Neural cell (in vitro differentiated cells): Measurements from ENCODE around the gene SMCO2. TPM values are rescaled to one million over a fixed set of nuclear protein-coding genes. Genes with fewer than 3 reads are reported as not detected.

Source experiments
- H2AFZ ChIP-seq: fragments of 200-600, 300-800 bp; sonication (generic), shearing (Covaris generic); 2 replicates; pipeline ENCODE4 v1.6.0; 2014; ENCODE audit warnings: low read depth, mild to moderate bottlenecking, antibody characterized with exemption, low read length, moderate library complexity
- H3F3A ChIP-seq: fragments of 200-600 bp; shearing (Covaris generic); 2 replicates; pipeline ENCODE4 v1.6.1; 2016; ENCODE audit warnings: mild to moderate bottlenecking, moderate library complexity, mixed read lengths, antibody characterized with exemption, low read length; ENCODE audit not compliant: insufficient read depth, poor library complexity, severe bottlenecking
- H3K27ac ChIP-seq: fragments of 200-600, 300-800 bp; sonication (generic), shearing (Covaris generic); 2 replicates; pipeline ENCODE4 v1.5.1; 2014; ENCODE audit warnings: mild to moderate bottlenecking, low read length, moderate library complexity
- H3K27me3 ChIP-seq: fragments of 300-800, 200-600 bp; sonication (generic), shearing (Covaris generic); 2 replicates; pipeline ENCODE4 v1.6.0; 2014; ENCODE audit warnings: mild to moderate bottlenecking, low read depth, low read length, moderate library complexity; ENCODE audit not compliant: insufficient read depth
- H3K36me3 ChIP-seq: fragments of 300-800, 200-600 bp; sonication (generic), shearing (Covaris generic); 2 replicates; pipeline ENCODE4 v1.5.1; 2014; ENCODE audit warnings: mild to moderate bottlenecking, antibody characterized with exemption, low read length, moderate library complexity; ENCODE audit not compliant: insufficient read depth
- H3K4me2 ChIP-seq: fragments of 300-800, 200-600 bp; sonication (generic), shearing (Covaris generic); 2 replicates; pipeline ENCODE4 v1.6.0; 2014; ENCODE audit warnings: mild to moderate bottlenecking, low read length
- H3K4me3 ChIP-seq: fragments of 300-800, 200-600 bp; sonication (generic), shearing (Covaris generic); 2 replicates; pipeline ENCODE4 v1.5.1; 2014; ENCODE audit warnings: mild to moderate bottlenecking, low read length, moderate library complexity
- H3K79me2 ChIP-seq: fragments of 200-600 bp; shearing (Covaris generic); replicated peaks from 2 replicates; pipeline ENCODE4 v1.6.0; 2014; ENCODE audit warnings: mild to moderate bottlenecking, low read length, moderate library complexity; ENCODE audit not compliant: insufficient read depth
- H3K9ac ChIP-seq: fragments of 300-800, 200-600 bp; sonication (generic), shearing (Covaris generic); 2 replicates; pipeline ENCODE4 v1.6.1; 2016; ENCODE audit warnings: mild to moderate bottlenecking, low read length, mixed read lengths
- H3K9me2 ChIP-seq: fragments of 200-600 bp; shearing (Covaris generic); 2 replicates; pipeline ENCODE4 v1.6.1; 2016; ENCODE audit warnings: mild to moderate bottlenecking, low read length, mixed read lengths; ENCODE audit not compliant: insufficient read depth
- H3K9me3 ChIP-seq: fragments of 200-600, 300-800 bp; sonication (generic), shearing (Covaris generic); 2 replicates; pipeline ENCODE4 v1.6.1; 2016; ENCODE audit warnings: mild to moderate bottlenecking, mixed run types, low read length, moderate library complexity, mixed read lengths
- H4K20me1 ChIP-seq: fragments of 200-600 bp; shearing (Covaris generic); 2 replicates; pipeline ENCODE4 v1.6.1; 2016; ENCODE audit warnings: mild to moderate bottlenecking, mixed run types; ENCODE audit not compliant: insufficient read depth
- EP300 ChIP-seq: fragments of 450-650 bp; conservative IDR thresholded peaks from 2 replicates; pipeline ENCODE4 v1.6.1; 2014; ENCODE audit warnings: antibody characterized with exemption, mild to moderate bottlenecking, moderate library complexity; ENCODE audit not compliant: poor library complexity, severe bottlenecking
- EZH2 ChIP-seq: fragments of 200-600, 300-800 bp; shearing (Covaris generic), sonication (generic); IDR thresholded peaks from 2 replicates; pipeline ENCODE4 v1.6.1; 2014; ENCODE audit warnings: antibody characterized with exemption, low read length, borderline replicate concordance, mild to moderate bottlenecking; ENCODE audit not compliant: insufficient read depth, poor library complexity, severe bottlenecking
- MXI1 ChIP-seq: fragments of 450-650 bp; conservative IDR thresholded peaks from 2 replicates; pipeline ENCODE4 v1.6.1; 2014; ENCODE audit warnings: antibody characterized with exemption, mild to moderate bottlenecking; ENCODE audit not compliant: poor library complexity, severe bottlenecking
- POLR2AphosphoS5 ChIP-seq: IDR thresholded peaks from 2 replicates; pipeline ENCODE4 v1.6.1; 2012
- RAD21 ChIP-seq: fragments of 450-650 bp; conservative IDR thresholded peaks from 2 replicates; pipeline ENCODE4 v1.6.1; 2014; ENCODE audit warnings: antibody characterized with exemption, mild to moderate bottlenecking, moderate library complexity
- SMC3 ChIP-seq: fragments of 450-650 bp; conservative IDR thresholded peaks from 2 replicates; pipeline ENCODE4 v1.6.1; 2014; ENCODE audit warnings: antibody characterized with exemption, mild to moderate bottlenecking, moderate library complexity; ENCODE audit not compliant: poor library complexity
- TAF1 ChIP-seq: IDR thresholded peaks from 2 replicates; pipeline ENCODE4 v1.6.1; 2012; ENCODE audit warnings: low read depth
- polyA plus RNA-seq: library from polyadenylated mRNA; depleted of rRNA; stranded (reverse); fragments of >200 nt; gene quantifications from 2 replicates; pipeline ENCODE4 v1.2.3, GENCODE V29; 2014
- TF ChIP-seq, protein P1 (sequence below): IDR thresholded peaks from 2 replicates; pipeline ENCODE4 v1.6.1; 2012; ENCODE audit warnings: borderline replicate concordance
- TF ChIP-seq, protein P2 (sequence below): fragments of 450-650 bp; IDR thresholded peaks from 2 replicates; pipeline ENCODE4 v1.5.1; 2014; ENCODE audit warnings: antibody characterized with exemption, mild to moderate bottlenecking, moderate library complexity; ENCODE audit not compliant: poor library complexity, severe bottlenecking

The SMCO2 gene
- polyA plus RNA-seq, 1 donor from 2014 or later, result not detected

DNA sequence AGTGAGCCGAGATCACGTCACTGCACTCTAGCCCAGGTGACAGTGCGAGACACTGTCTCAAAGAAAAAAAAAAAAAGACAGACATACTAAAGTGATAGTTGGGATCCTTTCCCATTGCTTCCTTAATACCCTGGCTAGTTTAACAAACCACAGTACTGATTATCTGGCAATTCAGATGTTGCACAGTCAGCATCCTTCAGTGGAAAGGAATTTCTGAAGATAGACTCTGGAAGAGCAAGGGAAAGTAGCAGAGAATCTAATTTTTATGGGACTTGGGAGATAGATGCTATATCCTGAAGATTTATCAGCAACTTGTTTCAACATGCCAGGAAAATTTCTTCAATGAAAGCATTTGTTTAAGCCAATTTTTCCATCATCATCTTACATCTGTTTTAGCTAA lies 71.0 kb downstream of the SMCO2 start:
- H3K4me2 ChIP-seq, result no peak overlapping the region
- H3K9me3 ChIP-seq, result no peaks in the 10 kb centered on the region
- TF ChIP-seq EP300 (no peak), TAF1 (no peak), EZH2 (no peak), POLR2AphosphoS5 (no peak), MXI1 (no peak), RAD21 (no peak), SMC3 (no peak)
- TF ChIP-seq, protein P1, sequence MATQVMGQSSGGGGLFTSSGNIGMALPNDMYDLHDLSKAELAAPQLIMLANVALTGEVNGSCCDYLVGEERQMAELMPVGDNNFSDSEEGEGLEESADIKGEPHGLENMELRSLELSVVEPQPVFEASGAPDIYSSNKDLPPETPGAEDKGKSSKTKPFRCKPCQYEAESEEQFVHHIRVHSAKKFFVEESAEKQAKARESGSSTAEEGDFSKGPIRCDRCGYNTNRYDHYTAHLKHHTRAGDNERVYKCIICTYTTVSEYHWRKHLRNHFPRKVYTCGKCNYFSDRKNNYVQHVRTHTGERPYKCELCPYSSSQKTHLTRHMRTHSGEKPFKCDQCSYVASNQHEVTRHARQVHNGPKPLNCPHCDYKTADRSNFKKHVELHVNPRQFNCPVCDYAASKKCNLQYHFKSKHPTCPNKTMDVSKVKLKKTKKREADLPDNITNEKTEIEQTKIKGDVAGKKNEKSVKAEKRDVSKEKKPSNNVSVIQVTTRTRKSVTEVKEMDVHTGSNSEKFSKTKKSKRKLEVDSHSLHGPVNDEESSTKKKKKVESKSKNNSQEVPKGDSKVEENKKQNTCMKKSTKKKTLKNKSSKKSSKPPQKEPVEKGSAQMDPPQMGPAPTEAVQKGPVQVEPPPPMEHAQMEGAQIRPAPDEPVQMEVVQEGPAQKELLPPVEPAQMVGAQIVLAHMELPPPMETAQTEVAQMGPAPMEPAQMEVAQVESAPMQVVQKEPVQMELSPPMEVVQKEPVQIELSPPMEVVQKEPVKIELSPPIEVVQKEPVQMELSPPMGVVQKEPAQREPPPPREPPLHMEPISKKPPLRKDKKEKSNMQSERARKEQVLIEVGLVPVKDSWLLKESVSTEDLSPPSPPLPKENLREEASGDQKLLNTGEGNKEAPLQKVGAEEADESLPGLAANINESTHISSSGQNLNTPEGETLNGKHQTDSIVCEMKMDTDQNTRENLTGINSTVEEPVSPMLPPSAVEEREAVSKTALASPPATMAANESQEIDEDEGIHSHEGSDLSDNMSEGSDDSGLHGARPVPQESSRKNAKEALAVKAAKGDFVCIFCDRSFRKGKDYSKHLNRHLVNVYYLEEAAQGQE, result no peak
- TF ChIP-seq, protein P2, sequence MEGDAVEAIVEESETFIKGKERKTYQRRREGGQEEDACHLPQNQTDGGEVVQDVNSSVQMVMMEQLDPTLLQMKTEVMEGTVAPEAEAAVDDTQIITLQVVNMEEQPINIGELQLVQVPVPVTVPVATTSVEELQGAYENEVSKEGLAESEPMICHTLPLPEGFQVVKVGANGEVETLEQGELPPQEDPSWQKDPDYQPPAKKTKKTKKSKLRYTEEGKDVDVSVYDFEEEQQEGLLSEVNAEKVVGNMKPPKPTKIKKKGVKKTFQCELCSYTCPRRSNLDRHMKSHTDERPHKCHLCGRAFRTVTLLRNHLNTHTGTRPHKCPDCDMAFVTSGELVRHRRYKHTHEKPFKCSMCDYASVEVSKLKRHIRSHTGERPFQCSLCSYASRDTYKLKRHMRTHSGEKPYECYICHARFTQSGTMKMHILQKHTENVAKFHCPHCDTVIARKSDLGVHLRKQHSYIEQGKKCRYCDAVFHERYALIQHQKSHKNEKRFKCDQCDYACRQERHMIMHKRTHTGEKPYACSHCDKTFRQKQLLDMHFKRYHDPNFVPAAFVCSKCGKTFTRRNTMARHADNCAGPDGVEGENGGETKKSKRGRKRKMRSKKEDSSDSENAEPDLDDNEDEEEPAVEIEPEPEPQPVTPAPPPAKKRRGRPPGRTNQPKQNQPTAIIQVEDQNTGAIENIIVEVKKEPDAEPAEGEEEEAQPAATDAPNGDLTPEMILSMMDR, result no peak
- H4K20me1 ChIP-seq, result no peaks in the 10 kb centered on the region
- no peak overlapping the region for H3K9ac ChIP-seq
- H3K79me2 ChIP-seq, result no peaks in the 10 kb centered on the region
- no peaks in the 10 kb centered on the region for H3F3A ChIP-seq
- no peaks in the 10 kb centered on the region for H3K9me2 ChIP-seq
- H3K4me3 ChIP-seq, result no peak overlapping the region
- no peak overlapping the region for H2AFZ ChIP-seq
- H3K27ac ChIP-seq, result no peak overlapping the region
- no peaks in the 10 kb centered on the region for H3K36me3 ChIP-seq
- H3K27me3 ChIP-seq, result no peaks in the 10 kb centered on the region

DNA sequence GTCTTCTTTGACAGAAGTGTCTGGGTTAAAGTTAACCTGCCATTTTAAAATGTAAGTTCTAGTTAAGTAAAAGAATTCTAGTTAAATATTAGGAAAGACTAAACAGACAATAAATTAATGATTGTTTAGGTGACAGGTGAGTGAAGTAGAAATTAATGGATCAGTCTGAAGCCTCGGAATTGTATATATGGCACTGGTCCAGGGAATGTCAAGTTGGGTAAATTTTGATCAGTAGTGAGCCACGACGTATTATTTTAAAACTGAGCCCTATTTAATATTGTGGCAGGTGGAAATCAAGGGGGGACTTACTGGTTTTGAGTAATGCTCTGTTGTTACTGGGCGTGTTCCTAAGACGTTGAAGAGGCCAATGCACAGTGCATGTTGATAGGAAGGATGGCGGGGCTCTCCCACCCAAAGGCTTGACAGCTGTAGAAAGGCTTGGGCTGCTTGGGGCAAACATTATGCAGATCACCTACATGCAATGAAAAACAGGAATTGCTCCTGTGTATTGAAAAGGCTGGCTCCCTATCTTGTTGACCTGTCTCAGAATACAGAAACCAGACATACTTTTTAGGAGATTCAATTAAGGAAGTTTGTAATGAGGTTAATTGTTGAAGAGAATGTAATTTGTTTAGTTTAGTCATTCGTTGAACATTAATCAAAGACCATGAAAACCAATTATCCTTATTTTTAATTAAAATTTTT lies 71.6 kb downstream of the SMCO2 start:
- no peaks in the 10 kb centered on the region for H3K9me3 ChIP-seq
- H2AFZ ChIP-seq, result no peak overlapping the region
- no peaks in the 10 kb centered on the region for H3K36me3 ChIP-seq
- no peak overlapping the region for H3K4me2 ChIP-seq
- no peaks in the 10 kb centered on the region for H3K79me2 ChIP-seq
- no peak overlapping the region for H3K4me3 ChIP-seq
- H3K9me2 ChIP-seq, result no peaks in the 10 kb centered on the region
- no peaks in the 10 kb centered on the region for H3F3A ChIP-seq
- H4K20me1 ChIP-seq, result no peaks in the 10 kb centered on the region
- H3K27ac ChIP-seq, result no peak overlapping the region
- TF ChIP-seq SMC3 (no peak), TAF1 (no peak), POLR2AphosphoS5 (no peak), RAD21 (no peak), EZH2 (no peak), MXI1 (no peak), EP300 (no peak)
- TF ChIP-seq, protein P1, result no peak
- TF ChIP-seq, protein P2, result no peak
- H3K9ac ChIP-seq, result no peak overlapping the region
- no peaks in the 10 kb centered on the region for H3K27me3 ChIP-seq
